Bronchial epithelial cell (primary cell): ENCODE data around the gene NDUFS6. TPM values are rescaled to one million over a fixed set of nuclear protein-coding genes. Genes with fewer than 3 reads are reported as not detected.

Source experiments
- DNase-seq: peaks from one replicate; pipeline ENCODE4 v3.0.0-alpha.2; 2010; ENCODE audit warnings: low read depth
- FAIRE-seq: peaks from 2 replicates; lab custom pipeline; 2011; peaks lifted over from hg19 to GRCh38; lab: Jason Lieb, UNC
- H3K27me3 ChIP-seq: 2 replicates; pipeline ENCODE4 v1.5.1; 2011; ENCODE audit warnings: low read length; ENCODE audit not compliant: control insufficient read depth, insufficient read depth
- H3K36me3 ChIP-seq: 2 replicates; pipeline ENCODE4 v1.5.1; 2011; ENCODE audit warnings: low read length; ENCODE audit not compliant: control insufficient read depth, insufficient read depth
- H3K4me3 ChIP-seq: 2 replicates; pipeline ENCODE4 v1.5.1; 2011; ENCODE audit warnings: mild to moderate bottlenecking, low read depth, low read length, control low read depth
- CTCF ChIP-seq: IDR thresholded peaks from 2 replicates; pipeline ENCODE4 v1.5.1; 2011; ENCODE audit warnings: mild to moderate bottlenecking, moderate library complexity, low read length, control low read depth, inconsistent platforms; ENCODE audit not compliant: insufficient read depth, severe bottlenecking
- total RNA-seq: library from RNA; depleted of rRNA; stranded (reverse); fragments of >200 nt; gene quantifications from 2 replicates; pipeline ENCODE4 v1.2.1, GENCODE V29; 2014

The NDUFS6 gene
- total RNA-seq, 1 donor from 2014 or later: 21.1 TPM

- no peak overlapping the region for H3K4me3 ChIP-seq
- H3K36me3 ChIP-seq: no peaks in the 10 kb centered on the region
- DNase-seq (no peak), FAIRE-seq (no peak)
- no peak for TF ChIP-seq CTCF
- peaks cover 2% of the 10 kb centered on the region for H3K27me3 ChIP-seq
Measured at GRCh38 chr5:1779021-1779680, 22.1 kb upstream of the NDUFS6 start.

DNA sequence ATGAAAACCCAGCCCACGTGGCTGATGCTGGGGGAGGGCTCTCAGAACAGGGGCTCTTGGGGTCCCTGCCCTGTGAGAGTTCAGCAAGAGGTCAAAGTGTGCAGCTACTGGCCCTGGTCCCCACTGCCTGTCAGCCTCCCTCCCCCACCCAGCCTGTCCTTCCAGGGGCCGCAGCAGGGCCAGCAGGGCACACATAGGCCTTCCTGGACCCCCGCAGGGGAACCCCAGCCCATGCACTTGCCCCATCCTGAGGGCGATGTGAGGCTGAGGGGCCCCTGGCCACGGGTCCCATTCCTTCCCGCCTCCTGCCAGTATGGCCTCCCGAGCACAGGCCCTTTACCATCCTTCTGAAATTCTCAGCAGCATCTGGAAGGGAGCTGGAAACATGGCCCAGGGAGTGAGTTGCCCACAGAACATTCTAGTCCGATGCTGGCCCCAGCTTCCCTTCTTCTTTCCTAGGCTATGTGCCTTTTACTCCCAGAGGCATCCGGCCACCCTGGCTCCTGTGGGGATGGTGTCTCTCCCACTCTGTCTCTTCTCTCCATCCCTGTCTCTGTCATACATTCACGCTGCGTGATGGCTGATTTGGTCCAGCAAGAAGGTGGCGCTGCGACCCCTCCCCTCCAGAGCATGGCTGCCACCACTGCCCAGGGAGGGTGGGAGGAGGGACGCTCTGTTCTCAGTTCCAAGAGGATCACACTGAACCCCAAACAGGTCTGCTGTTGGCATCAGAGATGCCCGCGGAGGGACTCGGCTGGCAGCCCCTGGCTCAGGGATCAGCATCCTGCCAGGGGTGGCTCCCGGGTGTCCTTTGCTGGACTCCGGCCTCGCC, 21.2 kb upstream of the NDUFS6 start:
- H3K27me3 ChIP-seq: peaks cover 3% of the 10 kb centered on the region
- TF ChIP-seq CTCF: no peak
- no peak overlapping the region for H3K4me3 ChIP-seq
- DNase-seq (no peak), FAIRE-seq (no peak)
- H3K36me3 ChIP-seq: no peaks in the 10 kb centered on the region

DNA sequence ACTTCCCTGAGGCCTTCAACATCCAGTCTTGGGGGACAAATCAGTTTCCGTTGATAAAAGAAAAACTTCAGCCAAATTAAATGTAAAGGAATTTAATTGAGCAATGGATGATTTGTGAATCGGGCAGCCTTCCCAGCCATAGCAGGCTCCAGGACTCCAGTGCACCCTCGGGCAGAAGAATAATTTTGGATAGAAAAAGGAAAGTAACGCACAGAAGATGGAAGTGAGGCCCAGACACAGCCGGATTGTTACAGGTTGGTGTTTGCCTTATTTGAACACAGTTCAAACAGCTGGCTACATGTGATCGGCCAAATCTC, 20.6 kb upstream of the NDUFS6 start:
- FAIRE-seq (no peak), DNase-seq (no peak)
- Histone ChIP-seq H3K27me3 (peaks cover 3% of the 10 kb centered on the region), H3K4me3 (no peak overlapping the region), H3K36me3 (no peaks in the 10 kb centered on the region)
- TF ChIP-seq CTCF: no peak

DNA sequence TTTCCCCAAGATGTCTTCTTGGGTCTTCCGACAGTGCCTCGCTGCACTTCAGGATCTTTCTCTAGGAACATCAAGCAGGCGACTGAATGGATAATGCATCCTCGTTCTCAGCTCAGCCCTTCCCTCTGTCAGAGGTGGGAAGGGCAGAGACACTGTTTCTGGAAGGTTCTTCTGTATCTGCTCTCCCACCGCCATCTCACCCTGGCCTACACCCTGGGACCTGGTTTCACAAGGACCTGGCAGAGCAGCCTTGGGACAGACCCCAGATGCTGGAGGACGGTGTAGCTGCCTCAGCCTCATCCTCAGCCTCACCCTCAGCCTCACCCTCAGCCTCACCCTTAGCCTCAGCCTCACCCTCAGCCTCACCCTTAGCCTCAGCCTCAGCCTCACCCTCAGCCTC, 20.1 kb upstream of the NDUFS6 start:
- peaks cover 3% of the 10 kb centered on the region for H3K27me3 ChIP-seq
- TF ChIP-seq CTCF: no peak
- no peak overlapping the region for H3K4me3 ChIP-seq
- no peak for FAIRE-seq
- no peak for DNase-seq
- H3K36me3 ChIP-seq: no peaks in the 10 kb centered on the region

DNA sequence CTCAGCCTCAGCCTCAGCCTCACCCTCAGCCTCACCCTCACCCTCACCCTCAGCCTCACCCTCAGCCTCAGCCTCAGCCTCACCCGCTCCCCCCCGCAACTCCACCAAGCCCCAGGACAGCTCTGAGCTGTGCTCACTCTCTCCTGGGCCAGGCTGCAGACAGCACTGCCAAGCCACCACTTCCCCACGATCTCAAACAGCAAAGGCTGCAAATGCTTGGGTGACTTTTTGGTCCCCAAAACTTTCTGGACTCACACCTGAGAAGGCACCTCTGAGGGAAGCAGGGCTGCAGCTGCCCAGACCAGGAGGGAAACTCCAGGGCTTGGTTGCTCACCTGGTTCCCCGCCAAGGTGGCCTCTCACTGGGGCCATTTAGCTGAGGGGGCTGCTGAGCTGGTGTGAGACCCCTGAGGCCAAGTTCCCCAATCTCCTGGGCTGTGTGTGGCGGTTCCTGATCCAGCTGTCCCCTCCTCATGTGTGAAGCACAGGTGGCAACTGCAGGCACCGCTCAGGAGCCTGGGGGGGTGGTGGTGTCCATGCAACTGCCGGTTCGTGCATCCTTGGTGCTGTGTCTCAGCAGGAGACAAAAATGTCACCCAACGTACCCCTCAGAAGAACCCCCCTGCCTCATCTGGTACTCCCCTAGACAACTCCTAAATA, 19.4 kb upstream of the NDUFS6 start:
- Histone ChIP-seq H3K27me3 (peaks cover 3% of the 10 kb centered on the region), H3K36me3 (no peaks in the 10 kb centered on the region), H3K4me3 (no peak overlapping the region)
- DNase-seq (no peak), FAIRE-seq (no peak)
- TF ChIP-seq CTCF: no peak
